UCSD-AML1 (cell line): Measurements from ENCODE around the gene CLIC6.

Source experiments
- DNase-seq: peaks from one replicate; lab custom pipeline; 2025; ENCODE audit not compliant: unreplicated experiment; lab: John Stamatoyannopoulos, UW

CLIC6 gene

GRCh38 chr21:34724131-34724856 lies 55.5 kb downstream of the CLIC6 start:
- DNase-seq, result no peak

GRCh38 chr21:34724857-34725195 lies 56.0 kb downstream of the CLIC6 start:
- DNase-seq, result no peak

- DNase-seq, result no peak
Measured at GRCh38 chr21:34726627-34727337, 58.0 kb downstream of the CLIC6 start.

GRCh38 chr21:34728479-34728878 lies 59.7 kb downstream of the CLIC6 start:
- DNase-seq, result no peak

GRCh38 chr21:34730194-34730593 lies 61.4 kb downstream of the CLIC6 start:
- no peak for DNase-seq

- no peak for DNase-seq
Measured at GRCh38 chr21:34730756-34731445, 62.1 kb downstream of the CLIC6 start.

- DNase-seq, result no peak
Measured at GRCh38 chr21:34732388-34732821, 63.6 kb downstream of the CLIC6 start.

GRCh38 chr21:34733852-34734251 lies 65.1 kb downstream of the CLIC6 start:
- DNase-seq, result no peak

- no peak for DNase-seq
Measured at GRCh38 chr21:34734696-34735095, 65.9 kb downstream of the CLIC6 start.

- DNase-seq, result no peak
Measured at GRCh38 chr21:34736116-34736874, 67.5 kb downstream of the CLIC6 start.

- no peak for DNase-seq
Measured at GRCh38 chr21:34737115-34737514, 68.3 kb downstream of the CLIC6 start.

GRCh38 chr21:34740198-34740597 lies 71.4 kb downstream of the CLIC6 start:
- no peak for DNase-seq

- DNase-seq, result no peak
Measured at GRCh38 chr21:34743285-34743684, 74.5 kb downstream of the CLIC6 start.

GRCh38 chr21:34743831-34744230 lies 75.0 kb downstream of the CLIC6 start:
- no peak for DNase-seq

GRCh38 chr21:34744801-34745200 lies 76.0 kb downstream of the CLIC6 start:
- DNase-seq, result no peak

- DNase-seq, result peak; percentile 73
Measured at GRCh38 chr21:34745557-34746255, 76.9 kb downstream of the CLIC6 start.

- DNase-seq, result no peak
Measured at GRCh38 chr21:34748862-34749261, 80.1 kb downstream of the CLIC6 start.

- no peak for DNase-seq
Measured at GRCh38 chr21:34754690-34755647, 86.2 kb downstream of the CLIC6 start.

- no peak for DNase-seq
Measured at GRCh38 chr21:34761758-34762330, 93.0 kb downstream of the CLIC6 start.
